DOHH2 (cell line): Measurements from ENCODE around the gene SERHL2.

ENCODE experiments used
- H3F3A ChIP-seq: fragments of 200-600 bp; sonication (generic), shearing (Covaris generic); 2 replicates; pipeline ENCODE4 v1.6.0; 2016; ENCODE audit warnings: antibody characterized with exemption, mild to moderate bottlenecking; ENCODE audit not compliant: control insufficient read depth, insufficient read depth
- H3K27ac ChIP-seq: fragments of 200-600 bp; sonication (generic); 2 replicates; pipeline ENCODE4 v1.5.1; 2014; ENCODE audit warnings: low read depth, mild to moderate bottlenecking, low read length, moderate library complexity
- H3K27me3 ChIP-seq: fragments of 200-600 bp; sonication (generic); 2 replicates; pipeline ENCODE4 v1.6.1; 2014; ENCODE audit warnings: mild to moderate bottlenecking, low read length, mixed read lengths; ENCODE audit not compliant: control insufficient read depth
- H3K36me3 ChIP-seq: fragments of 200-600 bp; sonication (generic); 2 replicates; pipeline ENCODE4 v1.6.1; 2014; ENCODE audit warnings: mild to moderate bottlenecking, low read length, moderate library complexity, mixed read lengths; ENCODE audit not compliant: control insufficient read depth
- H3K4me1 ChIP-seq: fragments of 200-600 bp; sonication (generic); 2 replicates; pipeline ENCODE4 v1.6.1; 2014; ENCODE audit warnings: mild to moderate bottlenecking, low read length, mixed read lengths; ENCODE audit not compliant: control insufficient read depth
- H3K4me2 ChIP-seq: fragments of 200-600 bp; sonication (generic); 2 replicates; pipeline ENCODE4 v1.6.0; 2014; ENCODE audit warnings: mild to moderate bottlenecking, low read length, moderate library complexity
- H3K4me3 ChIP-seq: fragments of 200-600 bp; sonication (generic); 2 replicates; pipeline ENCODE4 v1.5.1; 2014; ENCODE audit warnings: mild to moderate bottlenecking, low read length, mixed read lengths
- H3K79me2 ChIP-seq: fragments of 200-600 bp; sonication (generic); 2 replicates; pipeline ENCODE4 v1.6.1; 2014; ENCODE audit warnings: mild to moderate bottlenecking, low read length, mixed read lengths; ENCODE audit not compliant: control insufficient read depth
- H3K9me2 ChIP-seq: fragments of 200-600 bp; sonication (generic); replicated peaks from 2 replicates; pipeline ENCODE4 v1.6.1; 2014; ENCODE audit warnings: mild to moderate bottlenecking, low read length, mixed read lengths; ENCODE audit not compliant: control insufficient read depth
- H3K9me3 ChIP-seq: fragments of 200-600 bp; sonication (generic); 2 replicates; pipeline ENCODE4 v1.6.1; 2014; ENCODE audit warnings: antibody characterized with exemption, low read length, mixed read lengths; ENCODE audit not compliant: control insufficient read depth, insufficient read depth
- H4K20me1 ChIP-seq: fragments of 200-600 bp; sonication (generic); 2 replicates; pipeline ENCODE4 v1.6.0; 2014; ENCODE audit warnings: low read depth, mild to moderate bottlenecking, antibody characterized with exemption, low read length, moderate library complexity; ENCODE audit not compliant: control insufficient read depth, insufficient read depth
- CTCF ChIP-seq: fragments of 200-600 bp; sonication (generic); IDR thresholded peaks from one replicate; pipeline ENCODE4 v1.5.1; 2014; ENCODE audit warnings: antibody characterized with exemption, mild to moderate bottlenecking, low read depth, low read length; ENCODE audit not compliant: poor library complexity, severe bottlenecking
- EZH2phosphoT487 ChIP-seq: fragments of 200-600 bp; sonication (generic); IDR thresholded peaks from 2 replicates; pipeline ENCODE4 v1.6.1; 2017; ENCODE audit warnings: borderline replicate concordance, mild to moderate bottlenecking, antibody characterized with exemption, low read length, moderate library complexity, mixed read lengths

Gene SERHL2

GRCh38 chr22:42591987-42592386, 38.2 kb downstream of the SERHL2 start:
- Histone ChIP-seq H3K9me2 (no peaks in the 10 kb centered on the region), H3F3A (no peaks in the 10 kb centered on the region), H3K9me3 (no peaks in the 10 kb centered on the region), H3K27ac (no peak overlapping the region), H3K4me3 (no peak overlapping the region), H3K4me2 (no peak overlapping the region), H3K36me3 (peaks cover 88% of the 10 kb centered on the region), H3K27me3 (no peaks in the 10 kb centered on the region), H3K4me1 (peaks cover 19% of the 10 kb centered on the region), H3K79me2 (peaks cover 5% of the 10 kb centered on the region), H4K20me1 (no peaks in the 10 kb centered on the region)
- no peak for TF ChIP-seq EZH2phosphoT487
- TF ChIP-seq CTCF = no peak

GRCh38 chr22:42595434-42595833, 41.7 kb downstream of the SERHL2 start:
- Histone ChIP-seq H3K9me2 (no peaks in the 10 kb centered on the region), H3K4me2 (no peak overlapping the region), H3K79me2 (peaks cover 19% of the 10 kb centered on the region), H3K36me3 (peaks cover 87% of the 10 kb centered on the region), H3K27ac (no peak overlapping the region), H3K27me3 (no peaks in the 10 kb centered on the region), H3K4me3 (no peak overlapping the region), H3K4me1 (peaks cover 3% of the 10 kb centered on the region; the same call in 1 of the 2 replicates), H3F3A (no peaks in the 10 kb centered on the region), H3K9me3 (no peaks in the 10 kb centered on the region), H4K20me1 (no peaks in the 10 kb centered on the region)
- no peak for TF ChIP-seq EZH2phosphoT487
- TF ChIP-seq CTCF = no peak

GRCh38 chr22:42596336-42596735, 42.6 kb downstream of the SERHL2 start:
- H3K27ac ChIP-seq = no peak overlapping the region
- peaks cover 18% of the 10 kb centered on the region for H3K79me2 ChIP-seq
- H3F3A ChIP-seq = no peaks in the 10 kb centered on the region
- H3K9me2 ChIP-seq = no peaks in the 10 kb centered on the region
- no peaks in the 10 kb centered on the region for H3K27me3 ChIP-seq
- H3K9me3 ChIP-seq = no peaks in the 10 kb centered on the region
- H4K20me1 ChIP-seq = no peaks in the 10 kb centered on the region
- H3K4me2 ChIP-seq = no peak overlapping the region
- TF ChIP-seq EZH2phosphoT487 (no peak), CTCF (no peak)
- no peak overlapping the region for H3K4me3 ChIP-seq
- H3K36me3 ChIP-seq = peaks cover 87% of the 10 kb centered on the region
- peaks cover 3% of the 10 kb centered on the region; the same call in 1 of the 2 replicates for H3K4me1 ChIP-seq
